GM19238 (cell line): ENCODE results near the gene GUSB.
"Not testable (repeated sequence)": the region's sequence is repeated elsewhere in the genome, so short reads cannot be mapped to it uniquely, and the experiment has no call there.

Source experiments
- DNase-seq: peaks from one replicate; pipeline ENCODE4 v3.0.0; 2011; ENCODE audit warnings: low spot score; ENCODE audit not compliant: insufficient read length

Gene GUSB

GRCh38 chr7:65981965-65982792 is at the start of gene GUSB:
GUSB (minus strand) TSS chr7:65982213; CDS start chr7:65982183, 30 bp downstream.
- DNase-seq = peak; percentile 86

GRCh38 chr7:66028342-66028741 is 46.3 kb upstream of the GUSB start:
- DNase-seq = not testable (repeated sequence)

- DNase-seq = no peak
Observed at GRCh38 chr7:66016131-66016461, 34.1 kb upstream of the GUSB start.

GRCh38 chr7:66015440-66016130 is 33.6 kb upstream of the GUSB start:
- no peak for DNase-seq

- no peak for DNase-seq
Observed at GRCh38 chr7:66013938-66014337, 31.9 kb upstream of the GUSB start.

- DNase-seq = no peak
Observed at GRCh38 chr7:66007232-66007631, 25.2 kb upstream of the GUSB start.

- not testable (repeated sequence) for DNase-seq
Observed at GRCh38 chr7:66005115-66005671, 23.2 kb upstream of the GUSB start.

GRCh38 chr7:66000823-66001417 is 18.9 kb upstream of the GUSB start:
- not testable (repeated sequence) for DNase-seq

GRCh38 chr7:65994984-65995383 is 13.0 kb upstream of the GUSB start:
- DNase-seq = not testable (repeated sequence)

- DNase-seq = no peak
Observed at GRCh38 chr7:65992526-65992925, 10.5 kb upstream of the GUSB start.

- not testable (repeated sequence) for DNase-seq
Observed at GRCh38 chr7:65991829-65992228, 9.8 kb upstream of the GUSB start.

- DNase-seq = no peak
Observed at GRCh38 chr7:65989694-65990080, 7.7 kb upstream of the GUSB start.

- DNase-seq = not testable (repeated sequence)
Observed at GRCh38 chr7:65988503-65988902, 6.5 kb upstream of the GUSB start.

GRCh38 chr7:65988084-65988483 is 6.1 kb upstream of the GUSB start:
- no peak for DNase-seq

GRCh38 chr7:65983965-65984658 is 2.1 kb upstream of the GUSB start:
- no peak for DNase-seq

GRCh38 chr7:65980478-65981250 is 1.3 kb downstream of the GUSB start:
- peak; percentile 53 for DNase-seq

- no peak for DNase-seq
Observed at GRCh38 chr7:65979583-65980477, 2.2 kb downstream of the GUSB start.

- DNase-seq = no peak
Observed at GRCh38 chr7:65978891-65979582, 3.0 kb downstream of the GUSB start.

- no peak for DNase-seq
Observed at GRCh38 chr7:65976659-65977196, 5.3 kb downstream of the GUSB start.
